Astrocyte (in vitro differentiated cells and primary cell): Measurements from ENCODE around the gene ISX.

Experiments
- EZH2 ChIP-seq: IDR thresholded peaks from 2 replicates; pipeline ENCODE4 v1.6.1; 2012; ENCODE audit warnings: mild to moderate bottlenecking, low read length, inconsistent platforms; ENCODE audit not compliant: insufficient read depth
- TF ChIP-seq, protein P1 (sequence below): IDR thresholded peaks from 2 replicates; pipeline ENCODE4 v1.5.1; 2011; ENCODE audit warnings: low read depth, mild to moderate bottlenecking, inconsistent platforms, low read length, moderate library complexity; ENCODE audit not compliant: insufficient read depth

DNA sequence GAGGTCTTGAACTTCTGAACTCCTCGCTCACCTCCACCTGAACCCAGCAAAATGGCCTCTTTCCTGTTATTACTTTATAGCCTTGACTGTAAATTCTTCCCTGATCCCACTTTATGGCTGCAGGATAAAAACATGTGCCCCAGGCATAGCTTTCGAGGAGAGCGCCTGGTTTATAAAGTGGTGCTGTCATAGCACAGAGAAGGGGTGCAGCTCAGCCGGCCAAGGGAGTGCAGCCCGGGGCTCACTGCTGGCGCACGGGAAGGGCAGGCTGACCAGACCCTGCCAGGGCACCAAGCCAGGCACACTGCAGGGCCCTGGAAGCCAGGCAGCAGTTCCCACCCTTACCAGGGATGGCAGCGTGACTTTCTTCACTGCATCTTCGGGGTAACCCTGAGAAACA lies 50.9 kb downstream of the ISX start:
- TF ChIP-seq, protein P1, sequence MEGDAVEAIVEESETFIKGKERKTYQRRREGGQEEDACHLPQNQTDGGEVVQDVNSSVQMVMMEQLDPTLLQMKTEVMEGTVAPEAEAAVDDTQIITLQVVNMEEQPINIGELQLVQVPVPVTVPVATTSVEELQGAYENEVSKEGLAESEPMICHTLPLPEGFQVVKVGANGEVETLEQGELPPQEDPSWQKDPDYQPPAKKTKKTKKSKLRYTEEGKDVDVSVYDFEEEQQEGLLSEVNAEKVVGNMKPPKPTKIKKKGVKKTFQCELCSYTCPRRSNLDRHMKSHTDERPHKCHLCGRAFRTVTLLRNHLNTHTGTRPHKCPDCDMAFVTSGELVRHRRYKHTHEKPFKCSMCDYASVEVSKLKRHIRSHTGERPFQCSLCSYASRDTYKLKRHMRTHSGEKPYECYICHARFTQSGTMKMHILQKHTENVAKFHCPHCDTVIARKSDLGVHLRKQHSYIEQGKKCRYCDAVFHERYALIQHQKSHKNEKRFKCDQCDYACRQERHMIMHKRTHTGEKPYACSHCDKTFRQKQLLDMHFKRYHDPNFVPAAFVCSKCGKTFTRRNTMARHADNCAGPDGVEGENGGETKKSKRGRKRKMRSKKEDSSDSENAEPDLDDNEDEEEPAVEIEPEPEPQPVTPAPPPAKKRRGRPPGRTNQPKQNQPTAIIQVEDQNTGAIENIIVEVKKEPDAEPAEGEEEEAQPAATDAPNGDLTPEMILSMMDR: no peak
- TF ChIP-seq EZH2: no peak
